ENCODE data around the gene SLC2A10.

GRCh38 chr20:46774943-46775560 is 65.6 kb downstream of the SLC2A10 start:
- TF ChIP-seq, protein P1, sequence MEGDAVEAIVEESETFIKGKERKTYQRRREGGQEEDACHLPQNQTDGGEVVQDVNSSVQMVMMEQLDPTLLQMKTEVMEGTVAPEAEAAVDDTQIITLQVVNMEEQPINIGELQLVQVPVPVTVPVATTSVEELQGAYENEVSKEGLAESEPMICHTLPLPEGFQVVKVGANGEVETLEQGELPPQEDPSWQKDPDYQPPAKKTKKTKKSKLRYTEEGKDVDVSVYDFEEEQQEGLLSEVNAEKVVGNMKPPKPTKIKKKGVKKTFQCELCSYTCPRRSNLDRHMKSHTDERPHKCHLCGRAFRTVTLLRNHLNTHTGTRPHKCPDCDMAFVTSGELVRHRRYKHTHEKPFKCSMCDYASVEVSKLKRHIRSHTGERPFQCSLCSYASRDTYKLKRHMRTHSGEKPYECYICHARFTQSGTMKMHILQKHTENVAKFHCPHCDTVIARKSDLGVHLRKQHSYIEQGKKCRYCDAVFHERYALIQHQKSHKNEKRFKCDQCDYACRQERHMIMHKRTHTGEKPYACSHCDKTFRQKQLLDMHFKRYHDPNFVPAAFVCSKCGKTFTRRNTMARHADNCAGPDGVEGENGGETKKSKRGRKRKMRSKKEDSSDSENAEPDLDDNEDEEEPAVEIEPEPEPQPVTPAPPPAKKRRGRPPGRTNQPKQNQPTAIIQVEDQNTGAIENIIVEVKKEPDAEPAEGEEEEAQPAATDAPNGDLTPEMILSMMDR (IDR thresholded peaks at IDR 0.05), result no peak
- TF ChIP-seq POLR2A (IDR thresholded peaks at IDR 0.05), result no peak

All from tibial nerve (tissue), 3 donors.